Erythroblast (primary cell): Measurements from ENCODE around the gene STKLD1.
A peak's percentile ranks its signal among the peaks of the same experiment; 100 is the strongest.

ENCODE experiments used
- DNase-seq, 2 experiments: peaks; one replicate each; lab custom pipeline; 2025; lab: John Stamatoyannopoulos, UW
- GATA1 ChIP-seq: IDR thresholded peaks from 2 replicates; pipeline ENCODE4 v1.6.1; 2011; ENCODE audit warnings: low read depth, mild to moderate bottlenecking, control low read depth, low read length, moderate library complexity
- POLR2A ChIP-seq: IDR thresholded peaks from 2 replicates; pipeline ENCODE4 v1.6.1; 2011; ENCODE audit warnings: mild to moderate bottlenecking, low read length

STKLD1 gene

DNA sequence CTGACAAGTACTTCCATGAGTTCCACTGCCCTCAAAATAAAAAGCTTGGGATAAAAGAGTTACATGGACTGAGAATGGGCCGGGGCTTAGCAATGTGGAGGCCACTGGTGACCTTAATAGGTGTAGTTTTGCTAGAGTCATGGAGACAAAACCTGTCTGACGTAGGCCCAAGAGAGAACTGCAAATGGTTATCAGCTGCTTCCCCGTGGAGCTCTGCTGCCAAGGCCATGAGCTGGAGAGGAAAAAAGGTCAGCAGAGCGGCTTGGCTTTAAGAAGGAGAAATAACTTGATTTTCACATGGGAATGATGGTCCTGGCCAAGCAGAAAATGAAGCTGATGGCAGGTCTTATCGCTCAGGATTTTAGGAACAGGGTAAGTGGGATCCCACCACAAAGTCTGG lies 36.5 kb upstream of the STKLD1 start:
- DNase-seq: no peak
- TF ChIP-seq POLR2A (no peak), GATA1 (no peak)

- DNase-seq: no peak
- TF ChIP-seq POLR2A (no peak), GATA1 (no peak)
Observed at GRCh38 chr9:133340256-133340655, 35.9 kb upstream of the STKLD1 start.

DNA sequence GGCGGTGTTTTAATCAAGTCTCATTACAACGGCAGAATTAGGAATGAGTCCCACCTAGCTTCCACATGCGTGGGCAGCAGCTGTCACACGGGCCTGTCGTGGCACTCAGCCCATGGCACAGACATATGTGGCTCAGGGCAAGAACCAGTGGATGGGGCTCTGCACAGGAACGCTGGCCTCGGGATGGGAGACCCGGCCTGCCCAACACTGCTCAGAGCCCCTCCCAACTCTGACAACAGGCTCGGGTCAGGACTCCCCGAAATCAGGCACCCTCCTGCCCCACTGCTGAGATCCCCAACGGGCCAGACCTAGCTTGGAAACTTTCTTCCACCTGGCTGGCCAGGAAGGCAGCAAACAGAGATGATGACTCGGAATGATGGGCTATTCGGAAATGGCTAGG lies 35.2 kb upstream of the STKLD1 start:
- TF ChIP-seq GATA1 (no peak), POLR2A (no peak)
- no peak for DNase-seq

DNA sequence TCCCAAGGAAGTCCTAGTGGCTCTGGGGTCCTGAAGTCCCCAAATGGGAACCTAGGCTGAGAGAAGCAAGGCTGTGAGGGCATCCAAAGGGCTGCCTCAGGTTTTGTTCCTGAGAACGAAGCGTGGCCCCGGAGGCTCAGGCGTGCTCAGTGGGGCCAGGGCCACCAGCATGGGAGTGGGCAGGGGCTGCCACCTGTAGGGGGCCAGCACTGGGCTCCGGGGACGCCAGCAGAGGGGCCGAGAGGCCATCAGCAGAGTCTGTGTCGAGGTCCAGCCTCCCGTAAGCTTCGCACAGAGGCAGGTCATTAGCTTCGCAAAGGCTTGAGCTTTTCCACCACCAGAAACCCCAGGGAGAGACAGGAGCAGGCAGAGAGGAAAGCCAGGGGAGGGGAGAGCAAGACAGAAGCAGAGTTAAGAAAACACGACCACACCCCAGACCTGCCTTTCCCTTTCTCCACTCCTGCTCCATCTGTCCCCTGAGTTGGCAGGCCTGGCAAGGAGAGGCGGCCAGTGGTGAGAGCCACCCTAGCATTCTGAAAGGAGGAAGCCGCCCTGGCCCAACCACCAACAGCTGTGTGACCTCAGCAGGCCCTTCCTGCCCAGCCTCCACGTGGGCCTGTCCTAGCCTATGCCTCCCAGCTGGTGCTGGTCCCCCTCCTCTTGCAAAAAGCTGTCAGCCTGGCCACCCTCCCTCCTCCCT lies 34.6 kb upstream of the STKLD1 start:
- DNase-seq: no peak
- TF ChIP-seq POLR2A (no peak), GATA1 (no peak)

DNA sequence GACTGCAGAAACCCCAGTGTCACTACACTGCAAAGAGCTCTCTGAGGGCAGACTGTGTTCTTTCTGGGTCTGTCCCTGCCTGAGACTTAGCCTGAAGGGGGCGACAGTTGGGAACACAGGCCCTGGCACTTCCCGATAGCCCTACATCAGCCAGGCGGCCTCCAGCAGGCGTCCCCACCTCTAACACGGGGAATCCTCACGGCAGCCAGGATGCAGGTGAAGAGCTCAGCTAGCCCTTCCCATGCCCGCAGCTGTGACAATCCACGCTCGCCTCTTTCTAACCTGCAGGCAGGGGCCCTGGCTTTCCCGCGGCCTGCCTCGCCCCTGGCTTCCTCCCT lies 34.1 kb upstream of the STKLD1 start:
- TF ChIP-seq GATA1: no peak
- no peak for TF ChIP-seq POLR2A
- no peak for DNase-seq

- TF ChIP-seq GATA1 (no peak), POLR2A (no peak)
- peak in 1 of 2 experiments; percentile 20 for DNase-seq
Observed at GRCh38 chr9:133342570-133342969, 33.6 kb upstream of the STKLD1 start.

- TF ChIP-seq GATA1: no peak
- TF ChIP-seq POLR2A: no peak
- DNase-seq: no peak
Observed at GRCh38 chr9:133344071-133344470, 32.1 kb upstream of the STKLD1 start.

DNA sequence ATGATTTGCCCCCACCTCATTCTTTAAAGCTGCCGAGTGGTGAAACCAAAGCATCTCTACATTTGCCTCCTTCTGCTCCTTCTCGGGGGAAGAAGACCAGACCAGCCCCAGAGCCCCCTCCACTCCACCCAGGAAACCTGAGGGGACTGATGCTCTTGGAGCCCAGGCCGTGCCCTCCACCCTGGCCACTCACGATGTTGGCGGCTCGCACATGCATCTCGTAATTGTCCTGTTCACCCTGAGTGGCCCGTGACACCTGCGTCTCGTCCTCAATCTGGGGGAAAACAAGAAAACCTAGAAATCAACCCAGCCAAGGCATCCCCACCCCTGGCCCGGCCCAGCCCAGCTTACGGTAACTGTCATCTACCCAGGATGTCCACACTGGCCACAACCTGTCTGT lies 31.2 kb upstream of the STKLD1 start:
- no peak for TF ChIP-seq GATA1
- no peak for TF ChIP-seq POLR2A
- no peak for DNase-seq

DNA sequence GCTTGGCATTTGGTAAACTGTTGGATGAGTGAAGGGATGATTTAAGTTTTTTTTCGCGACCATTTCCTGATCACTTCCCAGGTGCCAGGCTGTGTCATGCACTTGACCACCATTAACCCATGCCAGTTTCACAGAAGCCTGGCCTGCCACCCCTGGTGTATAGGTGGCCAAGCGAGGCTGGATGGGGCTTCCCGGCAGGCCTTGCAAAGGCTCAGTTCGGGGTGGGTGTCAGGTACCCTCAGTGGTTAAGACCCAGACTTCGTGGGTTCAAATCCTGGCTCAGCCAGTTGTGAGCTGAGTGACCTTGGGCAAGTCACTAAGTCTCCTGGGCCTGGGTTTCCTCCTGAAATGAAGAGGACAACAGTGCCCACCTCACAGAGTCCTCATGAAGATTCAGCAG lies 30.6 kb upstream of the STKLD1 start:
- DNase-seq: no peak
- no peak for TF ChIP-seq GATA1
- TF ChIP-seq POLR2A: no peak

DNA sequence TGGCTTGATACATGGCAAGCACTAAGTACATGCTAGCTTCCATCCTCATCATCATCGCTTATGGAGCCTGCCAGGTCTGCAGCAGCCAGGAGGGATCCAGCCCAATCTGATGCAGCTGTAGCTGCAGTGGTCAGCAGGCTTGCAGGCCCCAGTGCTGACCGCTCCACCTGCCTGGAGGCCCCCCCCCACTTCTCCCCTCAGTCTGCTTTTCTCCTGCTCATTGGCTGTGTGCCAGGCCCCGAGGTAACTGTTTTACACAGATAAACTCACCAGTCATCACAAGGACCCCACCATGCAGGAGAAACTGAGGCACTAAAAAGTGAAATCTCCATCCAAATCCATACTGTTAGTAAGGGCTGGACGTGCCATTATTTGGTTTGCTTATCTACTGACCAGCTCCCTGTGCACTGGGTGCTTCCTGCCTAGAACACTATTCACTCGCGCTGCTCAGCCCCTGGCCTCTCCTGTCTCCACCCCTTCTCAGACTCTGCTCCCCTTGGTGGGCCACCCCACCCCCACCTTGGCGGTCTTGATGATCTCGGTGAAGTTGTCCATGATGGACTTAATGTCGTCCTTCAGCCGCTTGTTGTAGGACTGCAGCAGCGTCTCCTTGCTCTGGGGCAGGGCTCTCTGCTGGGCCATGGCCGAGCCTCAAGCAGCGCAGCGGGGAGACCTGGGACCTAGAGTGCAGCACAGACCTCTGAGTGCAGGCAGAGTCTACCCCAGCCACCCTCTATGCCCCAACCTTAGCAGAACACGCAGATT lies 30.0 kb upstream of the STKLD1 start:
- no peak for DNase-seq
- no peak for TF ChIP-seq GATA1
- TF ChIP-seq POLR2A: no peak

GRCh38 chr9:133347515-133347984 lies 28.6 kb upstream of the STKLD1 start:
- TF ChIP-seq POLR2A (no peak), GATA1 (no peak)

DNA sequence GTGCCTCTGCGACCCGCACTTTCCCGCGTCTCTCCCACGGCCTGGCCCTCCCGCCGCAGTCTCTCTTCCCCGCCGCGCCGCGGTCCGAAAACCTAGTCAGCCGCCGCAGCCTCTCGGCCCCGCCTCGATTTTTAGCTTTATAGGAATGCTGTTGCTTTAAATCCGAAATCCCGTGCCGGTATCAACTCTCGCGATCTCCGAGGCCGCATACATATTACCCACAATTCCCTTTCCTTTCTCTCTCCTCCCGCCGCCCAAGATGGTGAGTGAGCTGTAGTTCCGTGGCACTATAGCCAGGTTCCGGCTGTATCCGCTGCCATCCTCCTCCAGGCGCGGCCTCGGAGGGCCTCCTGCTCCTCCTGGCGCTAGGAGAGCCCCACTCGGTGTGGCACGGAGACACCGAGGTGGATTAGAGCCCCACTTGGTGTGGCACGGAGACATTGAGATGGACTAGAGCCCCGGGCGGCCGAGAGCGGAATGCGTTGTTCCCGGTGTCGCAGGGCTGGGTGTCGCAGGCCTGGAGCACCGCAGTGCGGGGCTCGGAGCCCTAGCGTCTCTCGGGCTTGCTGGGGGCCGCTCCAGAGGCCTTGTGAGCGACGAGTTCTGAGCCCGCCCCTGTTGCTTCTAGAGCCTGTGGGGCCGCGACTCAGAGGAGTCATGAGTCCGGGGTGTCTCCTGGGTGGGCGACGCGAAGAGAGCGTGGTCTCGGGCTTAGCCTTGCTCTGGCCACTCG lies 28.0 kb upstream of the STKLD1 start, which contains the start of the genes MED22 and RPL7A:
Gene MED22, minus strand, starts transcription at position 147 of the 733 bp plus-strand sequence. CDS start 1,469 bp downstream, outside the sequence.
Gene RPL7A, plus strand, starts transcription at position 234 of the 733 bp plus-strand sequence. Its CDS starts 26 bp downstream, at position 260.
- TF ChIP-seq GATA1 (no peak), POLR2A (peak; percentile 98)
- DNase-seq: peak; percentile 96 to 97

More at GRCh38 chr9:133347515-133347984, 28.6 kb upstream of the STKLD1 start:
- peak; percentile 77 to 78 for DNase-seq

DNA sequence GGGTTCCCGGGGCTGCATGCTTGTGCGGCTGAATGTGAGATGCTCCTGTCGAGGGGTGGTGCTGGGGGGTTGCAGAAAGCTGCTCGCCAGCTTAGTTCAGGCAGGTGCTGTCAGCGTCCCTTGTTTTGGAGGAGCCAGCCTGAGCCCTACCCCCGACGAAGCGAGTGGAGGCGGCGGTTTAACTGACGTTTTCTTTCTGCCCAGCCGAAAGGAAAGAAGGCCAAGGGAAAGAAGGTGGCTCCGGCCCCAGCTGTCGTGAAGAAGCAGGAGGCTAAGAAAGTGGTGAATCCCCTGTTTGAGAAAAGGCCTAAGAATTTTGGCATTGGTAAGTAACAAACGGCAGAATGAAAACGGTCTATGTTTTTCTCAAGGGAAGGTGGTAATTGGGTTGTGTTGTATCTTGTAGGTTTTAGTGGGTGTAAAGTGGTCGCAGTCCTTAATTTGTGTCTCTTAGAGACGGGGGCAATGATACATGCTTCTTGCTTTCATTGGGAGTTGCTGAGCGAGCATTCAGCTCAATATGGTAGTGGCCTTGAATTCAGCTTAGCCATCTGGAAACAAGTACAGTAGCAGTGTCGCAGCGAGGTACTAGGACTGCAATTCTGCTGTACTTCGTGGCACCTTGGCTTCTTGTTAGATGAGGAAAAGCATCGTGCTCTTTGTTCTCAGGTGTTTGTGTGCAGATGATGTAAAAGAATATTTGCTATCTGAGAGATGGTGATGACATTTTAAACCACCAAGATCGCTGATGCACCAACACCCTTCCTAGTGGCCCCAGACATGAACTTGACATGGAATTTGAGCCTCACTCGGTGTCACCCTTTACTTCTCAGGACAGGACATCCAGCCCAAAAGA lies 27.2 kb upstream of the STKLD1 start:
- TF ChIP-seq POLR2A (no peak), GATA1 (no peak)
- peak; percentile 30 to 48 for DNase-seq
